NOMO-1 (cell line): ENCODE data around the gene CCDC68.

Experiments used
- DNase-seq, 2 experiments: peaks; one replicate each; lab custom pipeline; 2025; ENCODE audit not compliant: unreplicated experiment in 2 of 2; lab: John Stamatoyannopoulos, UW

Gene CCDC68

GRCh38 chr18:54923339-54923956 is 35.8 kb downstream of the CCDC68 start:
- DNase-seq, result no peak

- DNase-seq, result no peak
Measured at GRCh38 chr18:54919412-54919811, 39.8 kb downstream of the CCDC68 start.

- DNase-seq, result no peak
Measured at GRCh38 chr18:54918060-54918459, 41.2 kb downstream of the CCDC68 start.

- no peak for DNase-seq
Measured at GRCh38 chr18:54916507-54916906, 42.8 kb downstream of the CCDC68 start.

- no peak for DNase-seq
Measured at GRCh38 chr18:54914816-54915215, 44.4 kb downstream of the CCDC68 start.

- DNase-seq, result no peak
Measured at GRCh38 chr18:54911551-54911950, 47.7 kb downstream of the CCDC68 start.

- no peak for DNase-seq
Measured at GRCh38 chr18:54910161-54910919, 48.9 kb downstream of the CCDC68 start.

GRCh38 chr18:54909538-54909937 is 49.7 kb downstream of the CCDC68 start:
- no peak for DNase-seq

GRCh38 chr18:54906331-54907185 is 52.7 kb downstream of the CCDC68 start:
- DNase-seq, result no peak

GRCh38 chr18:54905629-54906028 is 53.6 kb downstream of the CCDC68 start:
- no peak for DNase-seq

GRCh38 chr18:54904581-54904980 is 54.7 kb downstream of the CCDC68 start:
- DNase-seq, result no peak

GRCh38 chr18:54900290-54900689 is 59.0 kb downstream of the CCDC68 start:
- no peak for DNase-seq

- DNase-seq, result no peak
Measured at GRCh38 chr18:54899500-54899899, 59.8 kb downstream of the CCDC68 start.

GRCh38 chr18:54888933-54889332 is 70.3 kb downstream of the CCDC68 start:
- no peak for DNase-seq

GRCh38 chr18:54888378-54888777 is 70.9 kb downstream of the CCDC68 start:
- no peak for DNase-seq

- DNase-seq, result no peak
Measured at GRCh38 chr18:54883816-54884604, 75.3 kb downstream of the CCDC68 start.

GRCh38 chr18:54882318-54882717 is 76.9 kb downstream of the CCDC68 start:
- no peak for DNase-seq

GRCh38 chr18:54881229-54881768 is 78.0 kb downstream of the CCDC68 start:
- DNase-seq, result no peak

GRCh38 chr18:54880395-54881105 is 78.7 kb downstream of the CCDC68 start:
- no peak for DNase-seq

GRCh38 chr18:54879691-54880090 is 79.6 kb downstream of the CCDC68 start:
- no peak for DNase-seq
